AG04449 (cell line): ENCODE results near the gene MS4A5.
"Not testable (repeated sequence)": the region's sequence is repeated elsewhere in the genome, so short reads cannot be mapped to it uniquely, and the experiment has no call there.

ENCODE experiments used
- CTCF ChIA-PET: fragments of 350-600 bp; formaldehyde crosslinking; extraction: SDS; loops from one replicate; lab custom pipeline; 2021; ENCODE audit warnings: antibody characterized with exemption; lab: Yijun Ruan, JAX
- POLR2A ChIA-PET: fragments of 400-600, 350-600 bp; formaldehyde crosslinking; extraction: SDS; loops from one replicate; lab custom pipeline; 2020; ENCODE audit warnings: antibody characterized with exemption, inconsistent platforms; lab: Yijun Ruan, JAX
- DNase-seq: peaks from one replicate; pipeline ENCODE4 v3.0.0-alpha.2; 2010; ENCODE audit warnings: low read depth, low spot score
- H3K4me3 ChIP-seq: 2 replicates; pipeline ENCODE4 v1.5.1; 2011; ENCODE audit warnings: low read depth, mild to moderate bottlenecking, control low read depth, low read length
- TF ChIP-seq, protein P1 (sequence below): IDR thresholded peaks from one replicate; pipeline ENCODE4 v1.5.1; 2011; ENCODE audit warnings: mild to moderate bottlenecking, moderate library complexity, low read length, control low read depth, inconsistent platforms; ENCODE audit not compliant: insufficient read depth; ENCODE audit errors: missing control alignments

MS4A5 gene

DNA sequence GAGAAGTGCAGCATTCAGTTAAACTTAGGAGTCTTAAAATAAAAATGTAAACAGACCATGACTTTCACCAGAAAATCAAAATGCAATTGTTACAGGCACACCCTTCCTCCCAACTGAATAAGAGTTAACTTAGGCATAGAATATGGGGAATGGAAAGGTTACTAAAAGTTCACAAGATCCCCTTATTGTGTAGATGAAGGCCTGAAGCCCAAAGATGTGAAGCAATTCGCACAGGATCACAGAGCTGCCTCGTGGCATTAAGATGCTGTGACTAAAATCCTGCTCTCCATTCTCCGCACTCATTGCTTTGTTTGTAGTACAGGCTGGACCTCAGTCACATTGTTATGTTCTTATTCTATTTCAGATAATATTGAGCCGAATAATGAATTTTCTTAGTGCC is 4.0 kb downstream of the MS4A5 start:
- CTCF ChIA-PET, result no interaction called here
- TF ChIP-seq, protein P1, sequence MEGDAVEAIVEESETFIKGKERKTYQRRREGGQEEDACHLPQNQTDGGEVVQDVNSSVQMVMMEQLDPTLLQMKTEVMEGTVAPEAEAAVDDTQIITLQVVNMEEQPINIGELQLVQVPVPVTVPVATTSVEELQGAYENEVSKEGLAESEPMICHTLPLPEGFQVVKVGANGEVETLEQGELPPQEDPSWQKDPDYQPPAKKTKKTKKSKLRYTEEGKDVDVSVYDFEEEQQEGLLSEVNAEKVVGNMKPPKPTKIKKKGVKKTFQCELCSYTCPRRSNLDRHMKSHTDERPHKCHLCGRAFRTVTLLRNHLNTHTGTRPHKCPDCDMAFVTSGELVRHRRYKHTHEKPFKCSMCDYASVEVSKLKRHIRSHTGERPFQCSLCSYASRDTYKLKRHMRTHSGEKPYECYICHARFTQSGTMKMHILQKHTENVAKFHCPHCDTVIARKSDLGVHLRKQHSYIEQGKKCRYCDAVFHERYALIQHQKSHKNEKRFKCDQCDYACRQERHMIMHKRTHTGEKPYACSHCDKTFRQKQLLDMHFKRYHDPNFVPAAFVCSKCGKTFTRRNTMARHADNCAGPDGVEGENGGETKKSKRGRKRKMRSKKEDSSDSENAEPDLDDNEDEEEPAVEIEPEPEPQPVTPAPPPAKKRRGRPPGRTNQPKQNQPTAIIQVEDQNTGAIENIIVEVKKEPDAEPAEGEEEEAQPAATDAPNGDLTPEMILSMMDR, result no peak
- POLR2A ChIA-PET, result no interaction called here
- no peak for DNase-seq
- H3K4me3 ChIP-seq, result no peak overlapping the region

DNA sequence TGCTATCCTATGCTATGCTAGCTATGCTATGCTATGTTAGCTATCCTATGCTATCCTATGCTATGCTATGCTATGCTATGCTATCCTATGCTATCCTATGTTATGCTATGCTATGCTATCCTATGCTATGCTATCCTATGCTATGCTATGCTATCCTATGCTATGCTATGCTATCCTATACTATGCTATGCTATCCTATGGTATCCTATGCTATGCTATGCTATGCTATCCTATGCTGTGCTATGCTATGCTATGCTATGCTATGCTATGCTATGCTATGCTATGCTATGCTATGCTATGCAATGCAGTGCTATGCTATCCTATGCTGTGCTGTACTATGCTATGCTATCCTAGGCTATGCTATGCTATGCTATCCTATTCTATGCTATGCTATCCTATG is 17.7 kb downstream of the MS4A5 start:
- DNase-seq, result no peak
- TF ChIP-seq, protein P1, result no peak
- ChIA-PET POLR2A (no interaction called here), CTCF (no interaction called here)
- H3K4me3 ChIP-seq, result no peak overlapping the region

DNA sequence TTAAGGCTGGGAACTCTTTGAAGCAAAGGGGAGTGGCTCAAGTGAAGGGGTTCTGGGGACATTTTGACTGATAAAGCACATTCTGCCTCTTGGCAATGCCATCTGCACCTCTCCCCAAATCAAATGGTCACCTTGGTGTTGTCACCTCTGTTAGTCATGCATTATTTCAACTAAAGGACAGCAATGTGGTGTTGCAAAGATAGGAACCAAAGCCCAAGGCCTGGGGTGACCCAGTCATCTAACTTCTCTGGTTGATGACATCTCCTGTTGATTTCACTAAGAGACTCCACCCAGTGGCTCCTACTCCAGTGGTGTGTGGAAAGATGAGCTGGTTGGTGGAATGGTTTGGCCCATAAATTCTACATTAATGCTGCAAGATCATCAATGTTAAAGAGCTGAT is 18.5 kb downstream of the MS4A5 start:
- no peak for DNase-seq
- TF ChIP-seq, protein P1, result no peak
- POLR2A ChIA-PET, result no interaction called here
- CTCF ChIA-PET, result no interaction called here
- H3K4me3 ChIP-seq, result no peak overlapping the region

DNA sequence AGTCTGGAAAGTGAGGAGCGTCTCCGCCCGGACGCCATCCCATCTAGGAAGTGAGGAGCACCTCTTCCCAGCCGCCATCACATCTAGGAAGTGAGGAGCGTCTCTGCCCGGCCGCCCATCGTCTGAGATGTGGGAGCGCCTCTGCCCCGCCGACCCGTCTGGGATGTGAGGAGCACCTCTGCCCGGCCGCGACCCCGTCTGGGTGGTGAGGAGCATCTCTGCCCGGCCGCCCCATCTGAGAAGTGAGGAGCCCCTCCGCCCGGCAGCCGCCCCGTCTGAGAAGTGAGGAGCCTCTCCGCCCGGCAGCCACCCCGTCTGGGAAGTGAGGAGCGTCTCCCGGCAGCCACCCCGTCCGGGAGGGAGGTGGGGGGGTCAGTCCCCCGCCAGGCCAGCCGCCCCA is 21.8 kb downstream of the MS4A5 start:
- CTCF ChIA-PET, DNase-seq: not testable (repeated sequence)

DNA sequence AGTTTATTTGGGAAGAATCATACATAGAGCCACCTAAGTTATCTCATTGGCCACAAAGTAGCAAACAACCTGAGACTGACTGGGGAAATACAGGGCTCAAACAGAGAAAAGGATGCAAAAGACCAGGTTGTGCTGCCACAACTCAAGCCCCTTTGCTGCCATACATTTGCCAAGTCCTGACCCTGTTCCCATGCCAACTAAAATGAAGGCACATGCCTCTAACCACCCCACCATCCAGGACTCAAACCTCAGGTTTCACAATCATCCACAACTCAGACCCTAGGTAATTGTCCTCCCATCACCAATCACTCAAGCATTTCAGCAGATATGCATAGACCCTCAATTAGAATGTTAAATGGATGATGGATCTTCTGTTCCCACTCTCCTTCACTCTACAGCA is 24.8 kb downstream of the MS4A5 start:
- TF ChIP-seq, protein P1, result no peak
- ChIA-PET CTCF (no interaction called here), POLR2A (no interaction called here)
- no peak overlapping the region for H3K4me3 ChIP-seq
- no peak for DNase-seq

More for the DNA sequence above, 21.8 kb downstream of the MS4A5 start:
- H3K4me3 ChIP-seq, POLR2A ChIA-PET: not testable (repeated sequence)

DNA sequence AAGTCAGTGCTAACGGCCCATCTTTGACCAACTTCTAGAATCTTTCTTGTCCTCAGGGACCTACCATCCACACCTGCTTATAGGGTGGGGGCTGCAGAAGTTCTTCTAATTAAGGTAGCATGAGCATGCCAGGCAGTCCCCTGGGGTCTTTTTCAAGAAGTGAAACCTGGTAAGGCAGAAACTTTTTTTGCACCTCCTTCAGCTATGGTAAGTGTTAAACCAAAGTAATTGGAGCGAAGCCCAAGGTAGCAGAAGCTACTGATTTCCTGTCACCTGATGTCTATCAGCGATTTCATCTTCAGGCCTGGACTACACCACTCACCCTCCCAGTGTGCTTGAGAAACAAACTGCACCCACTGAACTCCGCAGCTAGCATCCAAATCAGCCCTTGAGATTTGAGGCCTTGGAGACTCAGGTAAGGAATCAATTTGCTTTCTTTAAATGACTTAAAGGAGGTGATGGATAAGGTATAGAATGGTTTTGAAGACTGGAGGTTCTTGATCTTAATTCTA is 26.2 kb downstream of the MS4A5 start, which contains the start of gene MS4A1:
Gene MS4A1, plus strand, starts transcription at position 317 of the 512 bp plus-strand sequence. CDS start 6,528 bp downstream, outside the sequence.
- DNase-seq, result no peak
- TF ChIP-seq, protein P1, result no peak
- CTCF ChIA-PET, result no interaction called here
- POLR2A ChIA-PET, result no interaction called here
- no peak within 1 kb of the TSS for H3K4me3 ChIP-seq

DNA sequence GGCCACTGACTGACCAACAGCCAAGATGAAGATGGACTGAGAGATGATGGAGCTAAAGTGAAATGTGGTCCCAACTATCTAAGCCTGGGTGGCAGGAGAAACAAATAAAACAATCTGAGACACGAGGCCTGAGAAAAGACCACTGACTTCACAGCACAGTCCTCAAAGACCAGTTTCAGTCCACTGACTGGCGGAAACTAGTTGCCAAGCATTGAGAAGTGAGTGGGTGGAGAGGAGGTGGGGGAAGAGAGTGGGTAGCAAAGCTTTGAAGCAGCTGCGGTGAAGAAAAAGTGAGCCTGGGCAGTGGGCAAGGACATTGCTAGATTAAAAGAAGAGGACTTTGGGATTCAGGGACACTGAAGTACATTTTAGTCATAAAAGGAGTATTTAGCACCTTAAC is 28.2 kb downstream of the MS4A5 start:
- POLR2A ChIA-PET, result no interaction called here
- no peak overlapping the region for H3K4me3 ChIP-seq
- CTCF ChIA-PET, result no interaction called here
- TF ChIP-seq, protein P1, result no peak
- DNase-seq, result no peak
